NCI-H524 (cell line): ENCODE data around the gene MRO.
"Not testable (repeated sequence)": the region's sequence is repeated elsewhere in the genome, so short reads cannot be mapped to it uniquely, and the experiment has no call there.

Source experiments
- DNase-seq, 2 experiments: peaks; one replicate each; lab custom pipeline; 2025; lab: John Stamatoyannopoulos, UW

Gene MRO

GRCh38 chr18:50819728-50820378, at the start of gene MRO:
Gene MRO (minus strand): TSS chr18:50820016. CDS start chr18:50809400, 10,616 bp downstream.
- DNase-seq: peak; percentile 74 to 89

DNA sequence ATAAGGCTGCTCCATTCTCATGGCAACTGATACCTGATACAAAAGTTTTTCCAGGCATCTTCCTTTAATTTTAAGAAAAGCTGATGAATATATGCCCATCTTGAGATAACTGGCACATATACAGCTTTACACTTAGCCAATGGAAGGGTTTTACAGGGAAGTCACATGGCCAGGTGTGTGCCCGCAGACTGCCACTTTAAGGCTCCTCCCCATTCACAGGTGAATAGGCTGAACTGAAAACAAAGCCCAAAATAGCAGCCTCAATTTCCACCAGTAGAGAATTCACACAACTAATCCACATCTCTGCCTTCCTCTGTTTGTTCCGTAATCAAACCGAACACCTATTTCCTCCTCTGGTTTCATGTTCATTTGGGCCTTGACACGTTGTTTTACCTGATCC, 49.3 kb upstream of the MRO start:
- no peak for DNase-seq

- peak in 1 of 2 experiments; percentile 10 for DNase-seq
Measured at GRCh38 chr18:50866765-50867164, 46.9 kb upstream of the MRO start.

DNA sequence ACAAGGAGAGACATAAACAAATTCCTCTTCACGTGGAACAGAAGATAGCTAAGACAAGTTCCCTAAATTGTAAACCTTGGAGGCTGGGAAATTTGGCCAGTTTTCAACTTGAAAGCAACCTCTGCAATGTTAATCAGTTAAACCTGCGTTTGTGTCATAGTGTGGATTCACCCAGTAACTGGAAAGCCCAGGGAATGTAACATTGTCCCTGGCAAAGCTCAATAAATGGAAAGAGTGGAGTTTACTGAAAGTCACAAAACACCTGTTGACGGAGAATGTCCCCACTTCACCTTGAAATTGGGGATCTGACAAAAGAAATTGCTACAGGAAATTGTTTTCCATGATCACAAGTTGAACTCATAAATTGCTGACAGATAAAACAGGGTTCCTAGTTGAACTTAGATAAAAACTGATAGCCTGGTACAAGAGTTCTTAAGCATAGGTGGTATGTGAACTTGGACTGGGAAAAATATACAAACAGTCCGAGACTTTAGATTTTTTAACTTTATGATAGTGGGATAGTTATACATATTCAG, 44.1 kb upstream of the MRO start:
- DNase-seq: no peak

DNA sequence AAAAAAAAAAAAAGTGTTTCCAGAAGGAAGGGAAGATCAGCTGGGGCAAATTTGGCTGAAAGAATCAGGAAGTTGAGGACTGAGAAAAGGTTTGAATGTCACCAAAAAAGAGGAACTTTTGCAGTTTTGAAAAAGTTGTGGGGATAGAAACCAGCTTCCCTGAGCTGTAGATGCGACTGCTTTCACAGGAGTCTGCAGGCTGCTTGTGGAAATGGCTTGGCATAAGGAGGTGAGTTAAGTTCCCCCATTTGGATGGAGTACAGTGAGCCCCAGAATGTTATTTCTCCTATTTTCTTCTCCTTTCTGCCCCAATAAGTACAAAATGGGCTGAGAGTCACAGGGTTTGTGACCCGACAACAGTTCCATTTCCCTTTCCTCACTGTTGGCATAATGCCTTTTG, 42.6 kb upstream of the MRO start:
- DNase-seq: no peak

- DNase-seq: no peak
Measured at GRCh38 chr18:50861617-50862016, 41.8 kb upstream of the MRO start.

- no peak for DNase-seq
Measured at GRCh38 chr18:50859793-50860555, 40.2 kb upstream of the MRO start.

- no peak for DNase-seq
Measured at GRCh38 chr18:50857694-50858093, 37.9 kb upstream of the MRO start.

GRCh38 chr18:50857166-50857565, 37.4 kb upstream of the MRO start:
- not testable (repeated sequence) for DNase-seq

GRCh38 chr18:50855976-50856757, 36.4 kb upstream of the MRO start:
- no peak for DNase-seq

GRCh38 chr18:50853863-50854271, 34.1 kb upstream of the MRO start:
- no peak for DNase-seq

GRCh38 chr18:50850307-50851065, 30.7 kb upstream of the MRO start:
- DNase-seq: no peak

- DNase-seq: no peak
Measured at GRCh38 chr18:50849419-50849821, 29.6 kb upstream of the MRO start.

GRCh38 chr18:50848991-50849390, 29.2 kb upstream of the MRO start:
- DNase-seq: no peak

DNA sequence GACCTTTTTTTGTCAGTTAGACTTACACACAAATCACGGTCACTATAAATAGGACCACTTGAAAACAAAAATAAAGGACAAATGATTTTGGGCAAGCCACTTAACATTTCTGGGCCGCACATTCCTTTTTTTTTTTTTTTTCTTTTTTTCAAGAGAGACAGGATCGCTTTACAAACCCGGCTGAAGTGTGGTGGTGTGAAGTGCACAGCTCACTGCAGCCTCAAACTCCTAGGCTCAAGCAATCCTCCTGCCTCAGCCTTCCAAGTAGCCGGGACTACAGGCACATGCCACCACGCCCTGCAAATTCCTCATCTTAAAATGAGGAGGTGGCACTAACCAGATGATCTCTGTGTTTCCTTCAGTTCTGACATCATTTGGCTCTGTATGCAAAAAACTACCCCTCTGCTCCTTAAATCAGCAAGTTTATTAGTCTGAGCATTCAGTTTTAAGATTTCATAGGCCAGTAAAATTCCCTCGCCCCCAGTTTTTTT, 28.3 kb upstream of the MRO start:
- no peak for DNase-seq

DNA sequence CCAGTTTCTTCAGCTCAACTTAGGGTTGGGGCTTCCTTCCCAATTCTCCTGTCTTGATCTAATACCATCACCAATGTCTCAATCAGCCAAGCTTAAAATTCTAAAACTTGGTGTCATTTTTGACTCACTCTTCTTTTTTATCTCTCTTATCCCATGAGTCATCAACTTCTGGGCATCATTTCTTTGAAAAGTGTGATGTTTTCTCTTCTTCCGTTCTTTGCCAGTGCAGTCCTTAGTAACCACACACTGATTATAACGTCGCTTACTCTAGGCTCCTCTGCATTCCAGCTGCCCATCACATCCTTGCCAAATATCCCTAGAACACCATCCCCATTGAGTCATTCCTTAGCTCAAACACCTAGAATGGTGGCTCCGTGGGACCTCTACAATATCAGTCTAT, 27.4 kb upstream of the MRO start:
- DNase-seq: no peak

- no peak for DNase-seq
Measured at GRCh38 chr18:50844960-50845359, 25.1 kb upstream of the MRO start.

GRCh38 chr18:50844554-50844953, 24.7 kb upstream of the MRO start:
- no peak for DNase-seq

GRCh38 chr18:50842846-50843245, 23.0 kb upstream of the MRO start:
- DNase-seq: no peak

DNA sequence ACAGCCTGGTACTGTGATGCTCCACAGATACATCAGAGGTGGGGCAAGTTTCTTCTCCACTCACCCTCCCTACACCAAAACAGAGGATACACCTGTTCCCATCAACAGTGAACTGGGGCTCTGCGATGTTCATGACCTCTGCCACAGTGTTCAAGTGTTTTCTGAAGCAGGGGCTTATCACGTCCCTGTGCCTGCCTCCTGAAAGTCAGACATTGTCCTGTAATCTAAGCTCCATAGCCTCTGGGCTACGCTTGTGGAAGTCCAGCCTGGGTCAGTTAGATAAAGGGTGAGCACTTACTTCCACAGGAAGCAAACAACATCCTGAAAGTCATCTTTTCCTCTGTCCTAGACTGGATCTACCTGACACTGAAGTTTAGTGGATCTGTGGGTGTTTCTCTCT, 20.2 kb upstream of the MRO start:
- no peak for DNase-seq

GRCh38 chr18:50839341-50839740, 19.5 kb upstream of the MRO start:
- no peak for DNase-seq

GRCh38 chr18:50836521-50836957, 16.7 kb upstream of the MRO start:
- DNase-seq: no peak
